NCI-H146 treated with DMSO at 0.1 percent for 48 hours (cell line): ENCODE results near the gene SLC2A8.

Source experiments
- DNase-seq: peaks from one replicate; lab custom pipeline; 2025; ENCODE audit not compliant: unreplicated experiment; lab: John Stamatoyannopoulos, UW

Gene SLC2A8

GRCh38 chr9:127380479-127380878 lies 16.5 kb upstream of the SLC2A8 start:
- no peak for DNase-seq

- DNase-seq = no peak
These were observed 14.4 kb upstream of the SLC2A8 start for GRCh38 chr9:127382541-127382940.

- no peak for DNase-seq
These were observed 12.8 kb upstream of the SLC2A8 start for GRCh38 chr9:127384016-127384730.

GRCh38 chr9:127384901-127385300 lies 12.1 kb upstream of the SLC2A8 start:
- DNase-seq = no peak

GRCh38 chr9:127386249-127386648 lies 10.7 kb upstream of the SLC2A8 start:
- no peak for DNase-seq

- no peak for DNase-seq
These were observed 10.0 kb upstream of the SLC2A8 start for GRCh38 chr9:127386981-127387380.

GRCh38 chr9:127388037-127388855 lies 8.7 kb upstream of the SLC2A8 start:
- no peak for DNase-seq

GRCh38 chr9:127388856-127389238 lies 8.1 kb upstream of the SLC2A8 start:
- DNase-seq = no peak

- no peak for DNase-seq
These were observed 7.4 kb upstream of the SLC2A8 start for GRCh38 chr9:127389381-127390247.

GRCh38 chr9:127390248-127390545 lies 6.8 kb upstream of the SLC2A8 start:
- no peak for DNase-seq

GRCh38 chr9:127390563-127390962 lies 6.4 kb upstream of the SLC2A8 start:
- DNase-seq = no peak

GRCh38 chr9:127392166-127392565 lies 4.8 kb upstream of the SLC2A8 start:
- DNase-seq = no peak

GRCh38 chr9:127392976-127393375 lies 4.0 kb upstream of the SLC2A8 start:
- DNase-seq = no peak

GRCh38 chr9:127393645-127394044 lies 3.3 kb upstream of the SLC2A8 start:
- DNase-seq = no peak

GRCh38 chr9:127395497-127396252 lies 1.3 kb upstream of the SLC2A8 start:
- no peak for DNase-seq

GRCh38 chr9:127396253-127396807 lies 639 bp upstream of the SLC2A8 start:
- no peak for DNase-seq

GRCh38 chr9:127397646-127398274 lies 791 bp downstream of the SLC2A8 start:
- no peak for DNase-seq

GRCh38 chr9:127398275-127398647 lies 1.3 kb downstream of the SLC2A8 start:
- no peak for DNase-seq

- no peak for DNase-seq
These were observed 1.9 kb downstream of the SLC2A8 start for GRCh38 chr9:127398715-127399400.
